ENCODE measurements around the gene MGAT4A. TPM values are rescaled to one million over a fixed set of nuclear protein-coding genes. Genes with fewer than 3 reads are reported as not detected.

The MGAT4A gene
- total and polyA plus RNA-seq, 2 donors (not counting 1 experiment from before 2014, with no cell fraction given), result 16.5 to 32.7 TPM

DNA sequence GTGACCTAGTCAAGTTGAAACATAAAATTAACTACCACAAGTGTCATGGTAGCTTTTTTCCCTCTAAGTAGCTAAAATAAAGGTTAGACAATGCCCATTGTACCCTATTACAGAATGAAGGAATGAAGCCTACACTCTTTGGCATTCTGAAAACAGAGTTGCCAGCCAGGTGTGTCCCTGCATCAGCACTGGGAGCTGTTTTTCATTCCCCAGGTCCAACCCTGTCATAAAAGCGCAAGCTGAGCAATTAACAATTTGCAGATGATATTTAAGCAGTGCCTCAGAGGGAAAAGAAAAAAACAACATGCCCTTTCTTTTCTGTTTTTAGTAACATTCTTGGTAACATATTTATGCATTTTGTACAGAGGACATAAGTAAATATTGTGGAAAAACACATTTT lies 46.8 kb upstream of the MGAT4A start:
- intact Hi-C loops (cut with micrococcal nuclease), result no loop called here
- DNase-seq (no peak), ATAC-seq (ENCODE audit: low read depth) (no peak)
- Mint-ChIP-seq H3K27me3 (no peaks in the 10 kb centered on the region), H3K4me1 (peaks cover 4% of the 10 kb centered on the region), H3K9me3 (ENCODE audit: insufficient read depth) (peaks cover 8% of the 10 kb centered on the region), H3K27ac (no peak overlapping the region), H3K4me3 (no peak overlapping the region)
- WGBS (ENCODE audit: insufficient coverage), result no CpG with 5 or more reads among the region's 1 CpG
- ChIA-PET CTCF (no interaction called here), POLR2A (no interaction called here)
- H3K27me3 ChIP-seq (replicated peaks in 1 of 4; ENCODE audit: control extremely low read depth in 1 of 4, control insufficient read depth in 3 of 4, insufficient read depth in 4 of 4, low read length in 3 of 4), result no peaks in the 10 kb centered on the region
- no peak overlapping the region for H3K27ac ChIP-seq (ENCODE audit: low read length in 2 of 2)
- H3K4me3 ChIP-seq (ENCODE audit: control extremely low read depth in 1 of 5, extremely low read depth in 1 of 5, insufficient read depth in 1 of 5, low read depth in 2 of 5, low read length in 4 of 5), result no peak overlapping the region
- peaks cover 1 to 15% (median 11%) of the 10 kb centered on the region in 3 donors for H3K9me3 ChIP-seq (ENCODE audit: control extremely low read depth in 1 of 3, control insufficient read depth in 2 of 3, insufficient read depth in 1 of 3, low read length in 2 of 3)
- H4K20me1 ChIP-seq (ENCODE audit: control insufficient read depth, insufficient read depth, low read length, poor library complexity, severe bottlenecking), result no peaks in the 10 kb centered on the region
- TF ChIP-seq EZH2 (IDR thresholded peaks at IDR 0.05; ENCODE audit: borderline replicate concordance, insufficient read depth, low read depth, low read length, poor library complexity, severe bottlenecking), result no peak
- TF ChIP-seq, protein P1, sequence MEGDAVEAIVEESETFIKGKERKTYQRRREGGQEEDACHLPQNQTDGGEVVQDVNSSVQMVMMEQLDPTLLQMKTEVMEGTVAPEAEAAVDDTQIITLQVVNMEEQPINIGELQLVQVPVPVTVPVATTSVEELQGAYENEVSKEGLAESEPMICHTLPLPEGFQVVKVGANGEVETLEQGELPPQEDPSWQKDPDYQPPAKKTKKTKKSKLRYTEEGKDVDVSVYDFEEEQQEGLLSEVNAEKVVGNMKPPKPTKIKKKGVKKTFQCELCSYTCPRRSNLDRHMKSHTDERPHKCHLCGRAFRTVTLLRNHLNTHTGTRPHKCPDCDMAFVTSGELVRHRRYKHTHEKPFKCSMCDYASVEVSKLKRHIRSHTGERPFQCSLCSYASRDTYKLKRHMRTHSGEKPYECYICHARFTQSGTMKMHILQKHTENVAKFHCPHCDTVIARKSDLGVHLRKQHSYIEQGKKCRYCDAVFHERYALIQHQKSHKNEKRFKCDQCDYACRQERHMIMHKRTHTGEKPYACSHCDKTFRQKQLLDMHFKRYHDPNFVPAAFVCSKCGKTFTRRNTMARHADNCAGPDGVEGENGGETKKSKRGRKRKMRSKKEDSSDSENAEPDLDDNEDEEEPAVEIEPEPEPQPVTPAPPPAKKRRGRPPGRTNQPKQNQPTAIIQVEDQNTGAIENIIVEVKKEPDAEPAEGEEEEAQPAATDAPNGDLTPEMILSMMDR (IDR thresholded peaks at IDR 0.05), result no peak
- H2AFZ ChIP-seq (ENCODE audit: insufficient read depth, low read depth, low read length, poor library complexity, severe bottlenecking), result no peak overlapping the region
- no peak overlapping the region for H3K9ac ChIP-seq (ENCODE audit: low read length)
- no peaks in the 10 kb centered on the region for H3K36me3 ChIP-seq (replicated peaks in 1 of 2; ENCODE audit: control extremely low read depth in 1 of 2, control insufficient read depth in 1 of 2, extremely low read depth in 1 of 2, insufficient read depth in 2 of 2, low read length in 1 of 2)
- H3K4me1 ChIP-seq (ENCODE audit: control insufficient read depth in 2 of 2, insufficient read depth in 2 of 2, low read length in 2 of 2), result peaks cover under 1 to 4% of the 10 kb centered on the region in 2 donors
- no peak overlapping the region for H3K4me2 ChIP-seq (replicated peaks; ENCODE audit: low read depth, low read length, poor library complexity, severe bottlenecking)
- H3K79me2 ChIP-seq (ENCODE audit: control insufficient read depth, insufficient read depth, low read length), result no peaks in the 10 kb centered on the region

DNA sequence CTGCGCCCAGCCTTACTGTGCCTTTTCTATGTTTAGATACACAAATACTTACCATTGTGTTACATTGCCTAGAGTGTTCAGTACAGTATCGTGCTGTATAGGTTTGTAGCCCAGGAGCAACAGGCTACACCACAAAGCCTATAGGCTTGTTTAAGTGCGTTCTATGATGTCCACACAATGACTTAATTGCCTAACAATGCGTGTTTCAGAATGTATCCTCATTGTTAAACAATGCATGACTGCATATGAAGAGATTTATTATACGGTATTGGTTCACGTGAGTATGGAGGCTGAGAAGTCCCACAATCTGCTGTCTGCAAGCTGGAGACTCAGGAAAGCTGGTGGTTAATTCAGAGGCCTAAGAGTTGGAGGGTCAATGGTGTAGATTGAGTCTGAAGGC lies 46.1 kb upstream of the MGAT4A start:
- POLR2A ChIA-PET, result no interaction called here
- H4K20me1 ChIP-seq (ENCODE audit: control insufficient read depth, insufficient read depth, low read length, poor library complexity, severe bottlenecking), result no peaks in the 10 kb centered on the region
- DNase-seq (no peak), ATAC-seq (ENCODE audit: low read depth) (no peak)
- CTCF ChIA-PET, result no interaction called here
- H3K4me2 ChIP-seq (replicated peaks; ENCODE audit: low read depth, low read length, poor library complexity, severe bottlenecking), result no peak overlapping the region
- TF ChIP-seq, protein P1 (IDR thresholded peaks at IDR 0.05), result no peak
- TF ChIP-seq EZH2 (IDR thresholded peaks at IDR 0.05; ENCODE audit: borderline replicate concordance, insufficient read depth, low read depth, low read length, poor library complexity, severe bottlenecking), result no peak
- peaks cover 1 to 11% (median 10%) of the 10 kb centered on the region in 3 donors for H3K9me3 ChIP-seq (ENCODE audit: control extremely low read depth in 1 of 3, control insufficient read depth in 2 of 3, insufficient read depth in 1 of 3, low read length in 2 of 3)
- H3K79me2 ChIP-seq (ENCODE audit: control insufficient read depth, insufficient read depth, low read length), result no peaks in the 10 kb centered on the region
- intact Hi-C loops (cut with micrococcal nuclease), result no loop called here
- H3K27ac Mint-ChIP-seq, result no peak overlapping the region
- H3K4me1 ChIP-seq (ENCODE audit: control insufficient read depth in 2 of 2, insufficient read depth in 2 of 2, low read length in 2 of 2), result peaks cover 7 to 10% of the 10 kb centered on the region in 2 donors
- peaks cover 10% of the 10 kb centered on the region for H3K4me1 Mint-ChIP-seq
- no peak overlapping the region for H3K4me3 Mint-ChIP-seq
- no peaks in the 10 kb centered on the region for H3K27me3 Mint-ChIP-seq
- no peaks in the 10 kb centered on the region for H3K27me3 ChIP-seq (replicated peaks in 1 of 4; ENCODE audit: control extremely low read depth in 1 of 4, control insufficient read depth in 3 of 4, insufficient read depth in 4 of 4, low read length in 3 of 4)
- H3K36me3 ChIP-seq (replicated peaks in 1 of 2; ENCODE audit: control extremely low read depth in 1 of 2, control insufficient read depth in 1 of 2, extremely low read depth in 1 of 2, insufficient read depth in 2 of 2, low read length in 1 of 2), result no peaks in the 10 kb centered on the region
- no peak overlapping the region for H2AFZ ChIP-seq (ENCODE audit: insufficient read depth, low read depth, low read length, poor library complexity, severe bottlenecking)
- no peak overlapping the region for H3K27ac ChIP-seq (ENCODE audit: low read length in 2 of 2)
- H3K9me3 Mint-ChIP-seq (ENCODE audit: insufficient read depth), result peaks cover 5% of the 10 kb centered on the region
- no peak overlapping the region for H3K4me3 ChIP-seq (ENCODE audit: control extremely low read depth in 1 of 5, extremely low read depth in 1 of 5, insufficient read depth in 1 of 5, low read depth in 2 of 5, low read length in 4 of 5)
- H3K9ac ChIP-seq (ENCODE audit: low read length), result no peak overlapping the region
- 100% methylated on average over 3 of the region's 6 CpGs for WGBS (ENCODE audit: insufficient coverage)
